ENCODE data around the gene CD151.

- TF ChIP-seq CTCF (optimal IDR thresholded peaks at IDR 0.05 in 1 of 3, IDR thresholded peaks at IDR 0.05 in 1 of 3, conservative IDR thresholded peaks at IDR 0.05 in 1 of 3; ENCODE audit: extremely low read depth in 1 of 3, insufficient read depth in 2 of 3, low read length in 3 of 3) (no peak), EZH2 (IDR thresholded peaks at IDR 0.05; ENCODE audit: low read length) (no peak)
Observed at GRCh38 chr11:886568-886967, 53.8 kb downstream of the CD151 start.
